OCI-LY7 (cell line): ENCODE data around the gene LDAH.

Experiments
- EZH2phosphoT487 ChIP-seq: fragments of 200-600 bp; sonication (generic); IDR thresholded peaks from 2 replicates; pipeline ENCODE4 v1.6.1; 2018; ENCODE audit warnings: low read depth, borderline replicate concordance, mild to moderate bottlenecking, mixed run types, antibody characterized with exemption, low read length, moderate library complexity, mixed read lengths
- TF ChIP-seq, protein P1 (sequence below): fragments of 200-600 bp; sonication (generic); conservative IDR thresholded peaks from 2 replicates; pipeline ENCODE4 v1.5.1; 2014; ENCODE audit warnings: mild to moderate bottlenecking, antibody characterized with exemption, low read length, moderate library complexity, mixed read lengths

DNA sequence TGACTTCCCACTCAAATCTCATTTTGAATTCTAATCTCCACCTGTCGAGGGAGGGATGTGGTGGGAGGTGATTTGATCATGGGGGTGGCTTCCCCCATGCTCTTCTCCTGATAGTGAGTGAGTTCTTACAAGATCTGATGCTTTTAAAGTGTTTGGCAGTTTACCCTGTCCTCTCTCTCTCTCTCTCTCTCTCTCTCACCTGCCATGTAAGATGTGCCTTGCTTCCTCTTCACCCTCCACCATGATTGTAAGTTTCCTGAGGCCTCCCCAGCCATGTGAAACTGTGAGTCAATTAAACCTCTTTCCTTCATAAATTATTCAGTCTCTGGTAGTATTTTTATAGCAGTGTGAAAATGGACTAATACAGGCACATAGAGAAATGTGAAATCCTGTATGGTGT, 7.0 kb upstream of the LDAH start:
- TF ChIP-seq, protein P1, sequence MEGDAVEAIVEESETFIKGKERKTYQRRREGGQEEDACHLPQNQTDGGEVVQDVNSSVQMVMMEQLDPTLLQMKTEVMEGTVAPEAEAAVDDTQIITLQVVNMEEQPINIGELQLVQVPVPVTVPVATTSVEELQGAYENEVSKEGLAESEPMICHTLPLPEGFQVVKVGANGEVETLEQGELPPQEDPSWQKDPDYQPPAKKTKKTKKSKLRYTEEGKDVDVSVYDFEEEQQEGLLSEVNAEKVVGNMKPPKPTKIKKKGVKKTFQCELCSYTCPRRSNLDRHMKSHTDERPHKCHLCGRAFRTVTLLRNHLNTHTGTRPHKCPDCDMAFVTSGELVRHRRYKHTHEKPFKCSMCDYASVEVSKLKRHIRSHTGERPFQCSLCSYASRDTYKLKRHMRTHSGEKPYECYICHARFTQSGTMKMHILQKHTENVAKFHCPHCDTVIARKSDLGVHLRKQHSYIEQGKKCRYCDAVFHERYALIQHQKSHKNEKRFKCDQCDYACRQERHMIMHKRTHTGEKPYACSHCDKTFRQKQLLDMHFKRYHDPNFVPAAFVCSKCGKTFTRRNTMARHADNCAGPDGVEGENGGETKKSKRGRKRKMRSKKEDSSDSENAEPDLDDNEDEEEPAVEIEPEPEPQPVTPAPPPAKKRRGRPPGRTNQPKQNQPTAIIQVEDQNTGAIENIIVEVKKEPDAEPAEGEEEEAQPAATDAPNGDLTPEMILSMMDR = no peak
- no peak for TF ChIP-seq EZH2phosphoT487
